RWPE2 (cell line): ENCODE data around the gene CTBP2.

ENCODE experiments used
- ATAC-seq: fragments of 200-7000 bp; cut with Tn5 transposase; 3 replicates; pipeline ENCODE4 v1.9.1; 2021; ENCODE audit warnings: low read depth
- DNase-seq: peaks from one replicate; pipeline ENCODE4 v3.0.0-alpha.2; 2020; ENCODE audit warnings: low spot score
- H3K27ac ChIP-seq: fragments of 450-650 bp; 2 replicates; pipeline ENCODE4 v1.5.1; 2017; ENCODE audit warnings: mild to moderate bottlenecking; ENCODE audit not compliant: poor library complexity, severe bottlenecking
- H3K27me3 ChIP-seq: fragments of 250-450 bp; sonication (Bioruptor Pico); 2 replicates; pipeline ENCODE4 v1.5.1; 2021; ENCODE audit warnings: mild to moderate bottlenecking, moderate library complexity; ENCODE audit not compliant: insufficient read depth, poor library complexity, severe bottlenecking
- H3K36me3 ChIP-seq: fragments of 250-450 bp; sonication (Bioruptor Pico); 2 replicates; pipeline ENCODE4 v1.5.1; 2020; ENCODE audit warnings: low read depth, mild to moderate bottlenecking, moderate library complexity
- H3K4me1 ChIP-seq: fragments of 250-450 bp; sonication (Bioruptor Pico); 2 replicates; pipeline ENCODE4 v1.5.1; 2021; ENCODE audit warnings: mild to moderate bottlenecking, moderate library complexity; ENCODE audit not compliant: insufficient read depth, poor library complexity, severe bottlenecking
- H3K4me3 ChIP-seq: fragments of 250-450 bp; sonication (Bioruptor Pico); 2 replicates; pipeline ENCODE4 v1.5.1; 2021; ENCODE audit warnings: mild to moderate bottlenecking, moderate library complexity; ENCODE audit not compliant: severe bottlenecking
- H3K9me3 ChIP-seq: fragments of 250-450 bp; sonication (Bioruptor Pico); 2 replicates; pipeline ENCODE4 v1.5.1; 2021; ENCODE audit warnings: mild to moderate bottlenecking, moderate library complexity; ENCODE audit not compliant: severe bottlenecking
- CTCF ChIP-seq: fragments of 450-650 bp; IDR thresholded peaks from one replicate; pipeline ENCODE4 v1.5.1; 2017; ENCODE audit warnings: mild to moderate bottlenecking, moderate library complexity; ENCODE audit not compliant: poor library complexity, severe bottlenecking

Gene CTBP2

DNA sequence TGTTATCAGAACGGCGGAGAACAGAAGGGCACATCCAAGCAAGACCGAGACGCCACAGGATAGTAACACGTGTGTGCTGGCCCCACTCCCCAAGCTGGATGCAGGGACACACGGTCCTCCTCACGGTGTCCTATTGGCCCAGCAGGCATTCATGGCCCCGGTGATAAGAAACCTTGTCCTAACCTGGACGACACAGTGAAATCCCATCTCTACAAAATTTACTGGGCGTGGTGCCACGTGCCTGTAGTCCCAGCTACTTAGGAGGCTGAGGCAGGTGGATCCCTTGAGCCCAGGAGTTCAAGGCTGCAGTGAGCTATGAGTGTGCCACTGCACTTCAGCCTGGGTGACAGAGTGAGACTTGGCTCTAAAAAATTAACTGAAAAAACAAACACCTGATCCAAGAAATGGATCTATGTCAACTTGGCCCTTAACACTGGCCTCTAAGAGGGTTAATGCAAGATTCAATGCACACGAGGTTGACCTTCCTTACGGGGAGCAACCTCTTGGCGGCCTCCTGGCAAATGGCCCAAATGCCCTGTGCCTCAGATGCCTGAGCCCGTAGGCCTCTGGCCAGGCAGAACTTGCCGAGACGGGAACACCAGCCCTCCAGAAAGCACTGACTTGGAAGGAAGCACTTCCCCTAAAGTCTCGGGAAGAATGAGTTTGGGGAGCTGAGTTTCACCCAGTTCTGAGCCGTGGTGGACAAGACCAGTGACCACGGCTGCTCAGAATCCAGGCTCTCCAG is 146.1 kb downstream of the CTBP2 start:
- Histone ChIP-seq H3K36me3 (peaks cover 25% of the 10 kb centered on the region), H3K4me1 (peaks cover 15% of the 10 kb centered on the region), H3K27me3 (no peaks in the 10 kb centered on the region), H3K9me3 (no peaks in the 10 kb centered on the region), H3K27ac (no peak overlapping the region), H3K4me3 (no peak overlapping the region)
- DNase-seq (no peak), ATAC-seq (no peak)
- TF ChIP-seq CTCF = no peak

- Histone ChIP-seq H3K27me3 (no peaks in the 10 kb centered on the region), H3K4me1 (peaks cover 23% of the 10 kb centered on the region), H3K27ac (no peak overlapping the region), H3K4me3 (no peak overlapping the region), H3K36me3 (peaks cover 18% of the 10 kb centered on the region), H3K9me3 (no peaks in the 10 kb centered on the region)
- no peak for DNase-seq
- TF ChIP-seq CTCF = no peak
- ATAC-seq = no peak
These were observed 146.9 kb downstream of the CTBP2 start for GRCh38 chr10:125013529-125013872.

DNA sequence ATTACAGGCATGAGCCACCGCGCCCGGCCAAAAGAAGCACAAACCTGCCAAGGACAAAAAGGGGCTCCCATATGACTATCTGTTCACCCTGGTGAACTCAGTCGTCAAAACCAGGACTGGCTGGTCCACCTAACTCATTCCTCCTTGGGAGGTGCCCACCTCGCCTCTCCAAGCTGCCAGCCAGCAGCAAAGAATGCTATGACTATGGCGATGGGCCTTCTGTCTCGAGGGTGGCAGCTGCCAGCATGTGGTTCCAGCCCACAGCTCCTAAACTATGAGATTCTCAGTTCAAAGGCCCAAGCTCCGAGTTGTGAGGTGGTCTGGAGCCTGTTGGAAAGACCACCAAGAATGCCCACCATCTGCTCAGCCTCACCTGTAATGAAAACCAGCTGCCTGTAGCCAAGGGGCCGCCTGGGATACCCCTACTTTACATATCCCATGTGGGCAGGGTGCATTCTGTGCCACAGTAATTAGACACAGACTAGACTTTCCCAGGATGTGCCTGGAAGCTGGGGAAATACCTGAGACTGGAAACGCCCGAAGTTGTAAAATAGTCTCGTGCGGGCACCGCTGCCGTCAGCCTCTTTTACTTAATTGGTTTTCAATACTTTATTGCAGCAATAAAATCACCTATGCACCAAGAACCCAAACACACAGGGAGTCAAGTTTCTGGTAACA is 147.4 kb downstream of the CTBP2 start:
- H3K4me3 ChIP-seq = no peak overlapping the region
- ATAC-seq = no peak

DNA sequence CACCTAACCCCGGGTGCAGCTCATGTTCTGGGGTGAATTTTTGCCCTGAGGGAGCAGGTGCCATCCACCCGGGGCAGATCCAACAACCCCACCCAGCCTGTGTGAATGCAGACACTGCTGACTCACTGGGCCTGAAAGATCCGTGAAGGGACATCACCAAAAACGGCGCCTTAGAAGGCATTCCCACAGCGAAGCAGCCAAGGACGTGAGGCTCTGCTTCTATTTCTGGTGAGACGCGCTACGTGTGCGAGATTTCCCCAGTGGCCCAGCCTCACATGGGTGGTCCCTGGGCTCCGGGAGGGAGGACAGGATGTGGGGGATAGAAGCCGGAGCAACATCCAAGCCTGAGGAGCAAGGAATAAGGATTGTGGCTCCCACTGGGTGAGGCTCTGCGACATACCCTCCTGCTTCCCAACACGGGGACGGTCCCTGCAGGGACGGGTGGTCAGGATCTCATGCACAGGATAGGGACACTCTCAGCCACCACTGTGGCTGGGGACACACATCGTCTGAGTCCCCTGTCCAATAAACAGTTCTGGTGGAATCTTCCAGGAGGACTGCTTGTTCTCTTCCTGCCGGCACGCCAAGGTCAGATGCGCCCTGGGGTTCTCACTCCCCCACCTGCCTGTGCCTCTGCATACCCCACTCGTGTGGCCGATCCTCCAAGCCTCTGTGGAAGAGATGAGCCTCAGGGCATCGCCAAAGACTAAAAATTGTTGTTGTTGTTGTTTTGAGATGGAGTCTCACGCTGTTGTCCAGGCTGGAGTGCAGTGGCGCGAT is 148.2 kb downstream of the CTBP2 start:
- H3K27ac ChIP-seq = peak overlapping the region; percentile 80
- peaks cover 20% of the 10 kb centered on the region for H3K36me3 ChIP-seq
- ATAC-seq (no peak), DNase-seq (no peak)
- H3K9me3 ChIP-seq = no peaks in the 10 kb centered on the region
- H3K4me1 ChIP-seq = peaks cover 33% of the 10 kb centered on the region
- TF ChIP-seq CTCF = no peak
- no peak overlapping the region for H3K4me3 ChIP-seq
- no peaks in the 10 kb centered on the region for H3K27me3 ChIP-seq

More for the DNA sequence above, 147.4 kb downstream of the CTBP2 start:
- Histone ChIP-seq H3K36me3 (peaks cover 23% of the 10 kb centered on the region), H3K27ac (no peak overlapping the region), H3K4me1 (peaks cover 28% of the 10 kb centered on the region), H3K27me3 (no peaks in the 10 kb centered on the region), H3K9me3 (no peaks in the 10 kb centered on the region)
- TF ChIP-seq CTCF = no peak
- no peak for DNase-seq
